Left ventricle myocardium inferior (tissue), 1 donor: ENCODE results near the gene GDAP1L1. TPM values are rescaled to one million over a fixed set of nuclear protein-coding genes. Genes with fewer than 3 reads are reported as not detected.
"Not testable (repeated sequence)": the region's sequence is repeated elsewhere in the genome, so short reads cannot be mapped to it uniquely, and the experiment has no call there.

Source experiments
- DNase-seq: peaks from one replicate; pipeline ENCODE4 v3.0.0-alpha.2; 2020
- H3K27ac ChIP-seq: fragments of 200-600 bp; replicated peaks from 2 replicates; pipeline ENCODE4 v1.8.0; 2021
- H3K27me3 ChIP-seq: fragments of 200-600 bp; 2 replicates; pipeline ENCODE4 v1.8.0; 2021; ENCODE audit warnings: low read depth
- H3K36me3 ChIP-seq: fragments of 200-600 bp; 2 replicates; pipeline ENCODE4 v1.8.0; 2021
- H3K4me1 ChIP-seq: fragments of 200-600 bp; 2 replicates; pipeline ENCODE4 v1.8.0; 2021
- H3K4me3 ChIP-seq: fragments of 200-600 bp; 2 replicates; pipeline ENCODE4 v1.8.0; 2021; ENCODE audit warnings: mild to moderate bottlenecking, moderate library complexity
- H3K9me3 ChIP-seq: fragments of 200-600 bp; replicated peaks from 2 replicates; pipeline ENCODE4 v1.8.0; 2021
- CTCF ChIP-seq: fragments of 200-600 bp; IDR thresholded peaks from 2 replicates; pipeline ENCODE4 v1.8.0; 2021; ENCODE audit warnings: antibody characterized with exemption, mild to moderate bottlenecking, borderline replicate concordance
- intact Hi-C: fragments of 100-400 bp; cut with micrococcal nuclease; formaldehyde crosslinking; loops from one replicate; pipeline ENCODE4 v1.11.0; 2022
- total RNA-seq: library from RNA; stranded (reverse); fragmentation: NEBNext Ultra II Directional; extraction: Animal tissue kit (Norgen Biotek cat#: 25700); gene quantifications from one replicate; pipeline ENCODE4 v1.2.1, GENCODE V29; 2021
- donor health status: DM: no; HTN: yes; CAD: no; lungs with severe emphysema.

GDAP1L1 gene
- total RNA-seq, 1 donor from 2014 or later: 0.55 TPM

- intact Hi-C loops: no loop called here
Measured at GRCh38 chr20:44319839-44320422, 72.8 kb downstream of the GDAP1L1 start.

GRCh38 chr20:44324343-44324742 lies 77.2 kb downstream of the GDAP1L1 start:
- Histone ChIP-seq H3K9me3 (no peaks in the 10 kb centered on the region), H3K36me3 (no peaks in the 10 kb centered on the region), H3K27ac (no peak overlapping the region), H3K4me3 (no peak overlapping the region), H3K4me1 (peaks cover 5% of the 10 kb centered on the region), H3K27me3 (peaks cover 9% of the 10 kb centered on the region)
- no peak for TF ChIP-seq CTCF
- DNase-seq: no peak
- intact Hi-C loops: no loop called here

More at GRCh38 chr20:44319839-44320422, 72.8 kb downstream of the GDAP1L1 start:
- H3K9me3 ChIP-seq: no peaks in the 10 kb centered on the region
- no peak overlapping the region for H3K27ac ChIP-seq
- no peaks in the 10 kb centered on the region for H3K36me3 ChIP-seq
- no peak for DNase-seq
- no peak overlapping the region for H3K4me3 ChIP-seq
- no peaks in the 10 kb centered on the region for H3K4me1 ChIP-seq
- H3K27me3 ChIP-seq: no peaks in the 10 kb centered on the region
- TF ChIP-seq CTCF: no peak

DNA sequence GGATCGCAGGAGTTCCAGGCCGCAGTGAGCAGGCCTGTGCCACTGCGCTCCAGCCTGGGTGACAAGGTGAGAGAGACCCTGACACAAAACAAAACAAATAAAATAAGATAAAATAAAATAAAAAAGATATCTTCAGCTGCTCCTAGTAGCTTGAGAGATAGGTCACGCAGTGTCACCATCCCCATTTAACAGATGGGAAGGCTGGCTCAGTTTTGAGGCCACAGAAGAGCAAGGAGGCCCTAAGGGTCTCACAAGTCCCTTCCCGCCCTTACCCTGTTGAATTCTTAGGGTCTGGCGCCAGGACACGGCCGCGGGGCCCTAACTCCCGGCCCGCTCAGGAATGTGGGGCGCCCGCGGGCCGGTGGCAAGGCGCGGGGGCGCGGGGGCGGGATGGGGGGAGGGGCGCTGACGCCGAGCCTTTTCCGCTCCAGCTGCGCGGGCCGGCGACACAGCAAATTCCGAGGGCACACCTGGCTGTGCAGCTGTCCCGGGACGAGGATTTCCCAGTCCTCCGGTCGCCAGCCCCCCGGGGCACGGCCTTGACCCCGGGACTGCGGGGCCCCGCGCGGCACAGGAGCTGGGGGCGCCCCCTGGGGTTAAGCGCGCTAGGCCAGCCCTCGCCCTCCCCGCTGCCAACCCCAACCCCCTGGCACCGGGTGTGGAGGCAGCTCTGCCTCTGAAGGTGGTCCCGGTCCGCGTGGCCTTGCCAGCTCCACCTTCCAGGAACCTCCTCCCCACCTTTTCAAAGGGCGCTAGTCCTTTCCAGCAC lies 79.5 kb downstream of the GDAP1L1 start:
- Histone ChIP-seq H3K4me1 (peaks cover 5% of the 10 kb centered on the region), H3K9me3 (no peaks in the 10 kb centered on the region), H3K27me3 (peaks cover 16% of the 10 kb centered on the region), H3K36me3 (no peaks in the 10 kb centered on the region), H3K4me3 (peak overlapping the region; percentile 64), H3K27ac (no peak overlapping the region)
- DNase-seq: no peak
- intact Hi-C loops: no loop called here
- TF ChIP-seq CTCF: no peak

DNA sequence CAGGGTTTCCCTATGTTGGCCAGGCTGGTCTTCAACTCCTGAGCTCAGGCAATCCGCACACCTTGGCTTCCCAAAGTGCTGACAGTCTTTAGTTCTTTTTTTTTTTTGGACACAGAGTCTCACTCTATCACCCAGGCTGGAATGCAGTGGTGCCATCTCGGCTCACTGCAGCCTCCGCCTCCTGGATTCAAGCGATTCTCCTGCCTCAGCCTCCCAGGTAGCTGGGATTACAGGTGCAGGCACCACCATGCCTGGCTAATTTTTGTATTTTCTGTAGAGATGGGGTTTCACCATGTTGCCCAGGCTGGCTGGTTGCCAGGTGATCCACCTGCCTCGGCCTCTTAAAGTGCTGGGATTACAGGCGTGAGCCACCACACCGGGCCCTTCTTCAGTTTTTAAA lies 80.6 kb downstream of the GDAP1L1 start:
- H3K36me3 ChIP-seq: not testable (repeated sequence)

DNA sequence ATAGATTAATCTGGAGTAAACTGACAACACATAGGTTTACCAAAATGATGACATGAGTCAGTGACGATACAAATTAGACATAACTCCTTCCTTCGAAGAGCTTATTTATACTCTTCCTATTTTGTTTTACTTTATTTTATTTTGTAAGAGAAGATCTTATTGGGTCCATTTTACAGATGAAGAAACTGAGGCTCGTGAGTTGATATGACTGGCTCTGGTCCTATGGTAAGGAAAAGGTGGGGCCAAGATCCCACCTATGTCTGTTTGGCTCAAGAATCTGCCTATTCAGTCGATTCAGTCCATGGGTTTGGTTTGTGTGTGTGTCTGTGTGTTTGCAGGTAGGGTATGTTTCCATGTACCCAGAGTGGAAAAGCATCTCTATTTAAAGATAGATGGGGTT lies 81.3 kb downstream of the GDAP1L1 start:
- intact Hi-C loops: no loop called here
- no peak for TF ChIP-seq CTCF
- Histone ChIP-seq H3K9me3 (no peaks in the 10 kb centered on the region), H3K27ac (no peak overlapping the region), H3K4me3 (no peak overlapping the region), H3K4me1 (peaks cover 5% of the 10 kb centered on the region), H3K27me3 (peaks cover 16% of the 10 kb centered on the region), H3K36me3 (no peaks in the 10 kb centered on the region)
- DNase-seq: no peak

More for the DNA sequence above, 80.6 kb downstream of the GDAP1L1 start:
- H3K9me3 ChIP-seq, intact Hi-C loops, H3K4me1 ChIP-seq, H3K4me3 ChIP-seq, H3K27ac ChIP-seq, DNase-seq: not testable (repeated sequence)
- H3K27me3 ChIP-seq: peaks cover 16% of the 10 kb centered on the region

Other genes with a start within 250 kb of the GDAP1L1 start
- gene JPH2, start 60.1 kb upstream of the GDAP1L1 start, total RNA-seq: 151 TPM
- 34.0 TPM for gene OSER1, start 36.5 kb upstream of the GDAP1L1 start, total RNA-seq
- 160 TPM for gene FITM2, start 63.9 kb downstream of the GDAP1L1 start, total RNA-seq
- not detected for gene R3HDML, start 89.7 kb downstream of the GDAP1L1 start, total RNA-seq
- not detected for gene HNF4A, start 108.4 kb downstream of the GDAP1L1 start, total RNA-seq
- 4.5 TPM for gene TTPAL, start 228.6 kb downstream of the GDAP1L1 start, total RNA-seq